GM21360 (cell line): Measurements from ENCODE around the gene EDIL3.
"Not testable (repeated sequence)": the region's sequence is repeated elsewhere in the genome, so short reads cannot be mapped to it uniquely, and the experiment has no call there.

Experiments used
- ATAC-seq: cut with Tn5 transposase; IDR thresholded peaks from one replicate; pipeline ENCODE4 v1.9.1; 2021; ENCODE audit warnings: mild to moderate bottlenecking, moderate library complexity; ENCODE audit not compliant: unreplicated experiment

The EDIL3 gene

DNA sequence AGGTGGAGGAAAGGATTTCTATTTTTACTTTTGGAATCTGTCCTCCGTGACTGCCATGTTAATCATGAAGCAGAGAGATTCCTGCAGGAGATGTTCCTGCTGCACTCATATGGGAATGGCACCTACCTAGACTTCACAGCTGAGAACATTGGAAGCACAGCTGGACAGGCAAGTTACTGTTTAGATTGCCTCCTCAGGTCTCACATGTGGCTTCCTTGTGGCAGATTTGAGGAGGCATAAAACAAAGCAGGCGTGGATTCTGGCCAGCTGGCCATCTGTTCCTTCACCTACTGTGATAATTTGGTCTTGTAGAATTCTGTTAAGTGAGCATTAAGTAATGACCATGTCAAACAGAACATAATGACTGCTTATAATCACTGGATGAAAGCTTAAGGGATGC is 193.4 kb downstream of the EDIL3 start:
- no peak for ATAC-seq

- ATAC-seq: no peak
These were observed 199.8 kb downstream of the EDIL3 start for GRCh38 chr5:84184857-84185256.

GRCh38 chr5:84181093-84181492 is 203.6 kb downstream of the EDIL3 start:
- ATAC-seq: no peak

DNA sequence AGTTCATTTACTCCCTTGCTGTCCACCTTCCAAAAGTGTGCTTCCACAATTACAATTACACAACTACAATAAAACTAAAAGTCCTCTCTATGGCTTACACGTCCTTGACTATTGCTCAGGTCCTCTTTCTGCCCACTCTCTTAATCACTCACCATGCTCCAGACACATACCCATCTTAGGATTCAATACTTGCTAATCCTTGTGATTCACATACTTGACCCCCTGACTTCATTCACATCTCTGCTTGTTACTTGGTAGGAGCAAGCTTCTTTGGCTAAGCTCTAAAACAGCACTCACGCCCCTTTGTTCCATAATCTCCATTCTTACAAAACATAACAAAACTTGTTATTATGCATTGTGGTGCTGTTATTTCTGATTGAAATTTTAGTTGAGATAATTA is 215.8 kb downstream of the EDIL3 start:
- ATAC-seq: no peak

- ATAC-seq: no peak
These were observed 221.0 kb downstream of the EDIL3 start for GRCh38 chr5:84163671-84164070.

GRCh38 chr5:84162695-84163094 is 222.0 kb downstream of the EDIL3 start:
- no peak for ATAC-seq

- not testable (repeated sequence) for ATAC-seq
These were observed 224.0 kb downstream of the EDIL3 start for GRCh38 chr5:84160650-84161049.

DNA sequence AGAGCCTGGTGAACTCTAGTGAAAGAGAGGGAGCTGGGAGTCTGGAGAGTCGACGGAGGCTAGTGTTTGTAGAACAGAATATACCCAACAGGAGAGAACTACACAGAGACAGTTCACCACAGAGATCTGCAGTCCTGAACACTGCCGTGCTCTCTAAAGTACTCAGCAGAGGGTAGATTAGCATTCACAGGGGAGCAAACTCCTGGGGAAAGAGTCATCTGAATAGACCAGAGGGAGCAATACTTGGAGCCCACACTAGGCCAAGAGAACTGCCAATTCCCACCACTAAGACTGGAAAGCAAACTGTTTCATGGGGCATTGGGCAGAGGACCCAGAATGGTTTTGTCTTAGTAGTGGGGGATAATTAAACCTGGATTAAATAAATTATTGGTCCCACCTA is 235.6 kb downstream of the EDIL3 start:
- no peak for ATAC-seq

DNA sequence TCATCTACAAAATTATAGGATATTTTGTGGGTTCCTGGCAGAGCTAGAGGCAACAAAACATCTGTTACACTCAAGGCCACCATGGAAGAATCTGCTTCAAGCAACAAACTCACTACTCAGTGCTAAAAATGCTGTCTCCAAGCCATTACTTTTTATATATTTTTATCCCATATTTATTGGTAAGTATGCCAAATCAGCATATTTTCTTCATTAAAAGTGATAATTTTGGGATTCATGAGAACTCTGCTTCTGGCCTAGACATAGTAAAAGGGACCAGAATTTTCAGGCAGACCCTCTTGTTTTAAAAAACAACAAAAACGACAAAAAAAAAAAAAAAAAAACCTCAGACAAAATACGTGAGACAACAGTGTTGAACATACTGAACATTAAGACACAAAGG is 236.0 kb downstream of the EDIL3 start:
- ATAC-seq: no peak

DNA sequence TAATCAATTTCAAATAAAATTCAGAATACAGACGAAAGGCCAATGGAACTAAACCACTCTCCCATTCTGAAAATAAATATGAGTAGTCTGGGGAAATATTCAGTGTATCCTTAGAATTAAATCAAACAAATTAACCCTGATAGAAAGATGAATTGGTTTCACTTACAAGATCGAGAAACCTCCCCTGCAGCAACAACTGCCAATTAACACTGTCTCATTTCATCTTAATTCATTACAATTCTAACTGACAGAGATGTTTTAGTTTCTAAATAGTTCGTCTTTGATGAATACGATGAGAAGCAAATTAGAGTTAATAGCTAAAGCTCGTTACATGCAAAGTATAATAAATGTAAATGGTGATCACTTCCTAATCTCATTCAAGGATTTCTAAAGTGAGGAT is 247.1 kb downstream of the EDIL3 start:
- ATAC-seq: no peak

DNA sequence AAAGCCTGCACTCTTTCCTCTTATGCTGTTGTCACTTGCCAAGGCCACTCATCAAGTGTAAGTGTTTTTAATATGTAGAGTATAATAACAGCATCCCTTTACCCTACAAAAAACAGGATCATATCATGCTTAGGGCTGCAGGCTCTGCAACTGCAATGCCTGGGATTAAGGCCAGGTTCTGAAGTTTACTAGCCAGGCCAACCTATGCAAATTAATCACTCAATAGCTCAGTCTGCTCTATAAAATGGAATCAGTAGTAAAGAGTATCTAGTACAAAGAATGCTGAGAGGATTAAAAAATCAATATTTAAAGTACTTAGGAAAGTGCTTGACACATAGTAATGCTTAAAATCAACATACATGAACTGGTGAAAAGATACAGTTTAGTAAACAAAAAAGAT is 253.3 kb downstream of the EDIL3 start:
- no peak for ATAC-seq

- ATAC-seq: no peak
These were observed 254.6 kb downstream of the EDIL3 start for GRCh38 chr5:84130006-84130580.

DNA sequence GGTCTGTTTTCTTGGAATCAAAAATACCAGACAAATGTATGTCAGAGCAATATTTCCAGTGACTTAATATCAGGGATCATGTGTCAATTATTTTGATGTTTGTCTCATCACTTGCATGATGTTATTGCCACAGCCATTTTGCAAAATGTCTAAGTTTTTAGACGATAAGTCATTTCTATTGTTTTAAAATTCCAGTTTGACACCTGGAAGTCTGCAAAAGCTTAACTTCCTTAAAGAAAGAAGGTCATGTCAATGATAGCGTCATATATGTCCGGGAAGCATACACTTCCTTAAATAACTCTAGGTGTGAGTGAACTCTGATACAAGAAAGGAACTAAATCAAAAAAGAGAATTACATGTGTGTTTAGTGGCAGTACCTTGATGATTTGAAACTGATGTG is 259.5 kb downstream of the EDIL3 start:
- no peak for ATAC-seq

DNA sequence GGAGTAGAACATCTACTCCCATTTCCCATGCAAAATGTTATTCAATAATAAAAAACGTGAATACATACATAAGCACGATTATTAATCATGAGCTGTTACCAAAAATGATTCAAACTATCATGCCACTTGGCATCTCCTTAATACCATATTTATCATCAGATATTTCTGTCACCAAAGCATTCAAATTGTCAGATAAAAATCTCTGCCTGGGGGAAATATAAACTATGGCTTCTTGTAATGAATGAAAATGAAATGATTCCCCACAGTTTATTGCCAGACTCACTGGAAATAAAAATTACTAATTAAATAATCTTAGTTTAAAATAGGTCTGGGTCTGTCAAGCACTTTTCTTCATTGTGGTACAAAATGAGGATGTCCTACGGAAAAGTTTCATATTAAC is 265.4 kb downstream of the EDIL3 start:
- ATAC-seq: no peak

DNA sequence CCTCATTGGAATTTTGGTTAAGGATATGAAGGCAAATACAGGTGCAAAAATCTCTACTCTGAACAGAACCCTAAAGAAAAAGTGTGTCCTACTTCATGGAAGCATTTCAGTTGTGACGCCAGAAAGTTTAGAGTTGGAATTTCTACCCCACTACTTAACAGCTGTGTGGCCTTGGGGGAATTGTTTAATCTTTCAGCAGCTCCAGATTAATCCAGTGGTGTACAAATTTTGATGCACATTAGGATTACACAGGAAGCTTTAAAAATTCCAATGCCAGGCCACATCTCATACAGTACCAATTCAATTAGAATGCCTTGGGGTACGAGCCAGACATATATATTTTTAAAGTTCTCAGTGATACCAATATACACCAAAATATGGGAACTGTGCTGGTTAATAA is 266.1 kb downstream of the EDIL3 start:
- ATAC-seq: no peak

GRCh38 chr5:84115727-84116126 is 269.0 kb downstream of the EDIL3 start:
- no peak for ATAC-seq

GRCh38 chr5:84113246-84114105 is 271.2 kb downstream of the EDIL3 start:
- no peak for ATAC-seq

GRCh38 chr5:84092738-84093137 is 291.9 kb downstream of the EDIL3 start:
- ATAC-seq: no peak

DNA sequence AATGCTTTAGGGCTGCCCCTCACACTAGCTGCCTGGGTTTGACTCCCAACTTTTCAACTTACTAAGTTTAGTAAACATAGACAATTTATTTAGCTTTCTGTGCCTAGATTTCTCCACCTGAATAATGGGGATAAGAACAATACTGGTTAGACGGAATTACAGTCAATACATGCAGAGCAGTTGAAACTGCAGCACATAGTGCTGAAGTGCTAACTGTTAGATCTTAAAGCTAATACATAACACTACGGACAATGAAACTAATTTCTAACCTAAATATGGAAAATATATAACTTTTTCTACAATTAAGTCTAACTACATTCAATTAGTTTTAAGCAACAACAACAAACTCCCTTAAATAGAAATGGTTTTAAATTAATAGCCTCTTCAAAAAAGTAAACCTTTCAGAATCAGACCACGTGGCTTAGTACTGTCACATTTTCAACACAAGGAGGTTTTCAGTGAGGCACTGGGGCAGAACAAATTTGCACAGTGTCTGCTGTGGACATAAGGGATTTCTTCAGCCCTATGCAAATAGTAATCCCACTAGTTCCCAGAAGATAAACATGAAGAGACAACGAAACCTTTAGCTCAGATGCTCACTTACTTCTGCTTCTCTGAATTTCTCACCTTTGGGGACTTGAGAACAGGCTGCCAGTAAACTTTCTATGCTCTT is 293.4 kb downstream of the EDIL3 start:
- ATAC-seq: no peak

GRCh38 chr5:84088996-84089395 is 295.7 kb downstream of the EDIL3 start:
- ATAC-seq: no peak

DNA sequence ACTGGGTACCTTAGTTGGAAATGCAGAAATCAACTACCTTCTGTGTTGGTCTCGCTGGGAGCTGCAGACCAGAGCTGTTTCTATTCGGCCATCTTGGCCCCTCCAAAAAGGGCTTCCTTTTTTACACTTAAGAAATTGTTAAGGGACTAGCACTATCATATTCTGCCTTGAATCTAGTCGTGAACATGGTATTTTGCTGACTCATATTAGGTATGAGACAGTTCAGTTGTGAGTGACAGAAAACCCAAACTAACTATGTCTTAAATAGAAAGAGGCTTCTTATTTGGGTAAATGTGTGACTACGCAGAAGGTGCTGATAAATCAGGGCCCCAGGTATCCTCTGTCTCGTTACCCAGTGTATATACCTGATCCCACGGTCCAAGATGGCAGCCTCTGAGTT is 298.2 kb downstream of the EDIL3 start:
- ATAC-seq: no peak

DNA sequence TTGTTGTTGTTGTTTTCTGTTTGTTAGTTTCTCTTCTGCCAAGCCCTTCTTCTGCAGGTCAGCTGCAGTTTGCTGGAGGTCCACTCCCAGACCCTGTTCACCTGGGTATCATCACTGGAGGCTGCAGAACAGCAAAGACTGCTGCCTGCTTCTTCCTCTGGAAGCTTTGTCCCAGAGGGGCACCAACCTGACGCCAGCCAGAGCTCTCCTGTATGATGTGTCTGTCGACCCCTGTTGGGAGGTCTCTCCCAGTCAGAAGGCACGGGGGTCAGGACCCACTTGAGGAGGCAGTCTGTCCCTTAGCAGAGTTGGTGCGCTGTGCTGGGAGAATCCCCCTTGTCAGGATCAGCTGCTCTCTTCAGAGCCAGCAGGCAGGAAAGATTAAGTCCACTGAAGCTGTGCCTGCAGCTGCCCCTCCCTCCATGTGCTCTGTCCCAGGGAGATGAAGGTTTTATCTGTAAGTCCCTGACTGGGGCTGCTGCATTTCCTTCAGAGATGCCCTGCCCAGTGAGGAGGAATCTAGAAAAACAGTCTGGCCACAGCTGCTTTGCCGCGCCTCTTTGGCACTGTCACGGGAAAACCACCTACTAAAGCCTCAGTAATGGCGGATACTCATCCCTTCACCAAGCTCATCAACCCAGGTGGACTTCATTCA is 299.2 kb downstream of the EDIL3 start:
- no peak for ATAC-seq
